Measurements from ENCODE around the gene SHISA6.
"Not testable (repeated sequence)": the region's sequence is repeated elsewhere in the genome, so short reads cannot be mapped to it uniquely, and the experiment has no call there.

Gene SHISA6

DNA sequence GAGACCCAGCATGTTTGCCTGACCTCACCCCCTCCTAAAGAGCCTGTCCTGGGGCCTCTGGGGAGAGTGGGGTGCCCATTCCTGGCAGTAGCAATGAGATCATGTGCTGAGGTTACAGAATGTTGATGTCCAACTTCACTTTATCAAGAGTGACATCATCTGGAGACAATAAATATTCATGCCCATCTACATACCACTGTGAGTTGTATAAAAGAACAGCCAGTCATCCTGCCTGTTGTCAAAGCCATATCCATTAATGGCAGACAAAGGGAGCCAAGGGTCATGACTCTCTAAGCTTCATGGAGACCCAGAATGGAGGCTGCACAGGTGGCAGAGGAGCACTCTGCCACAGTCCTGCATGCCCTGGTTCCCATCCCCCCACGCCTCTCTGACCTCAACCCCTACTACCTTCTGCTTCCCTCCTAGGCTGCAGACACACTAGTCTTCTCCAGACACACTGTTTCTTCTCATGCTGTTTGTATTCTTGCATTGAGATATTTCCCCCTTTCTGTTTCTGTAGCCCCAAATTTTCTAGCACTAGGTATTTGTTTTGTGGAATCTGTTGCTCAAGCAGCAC lies 27.1 kb downstream of the SHISA6 start:
- no peak for DNase-seq (ENCODE audit: low read depth in 2 of 2)

DNA sequence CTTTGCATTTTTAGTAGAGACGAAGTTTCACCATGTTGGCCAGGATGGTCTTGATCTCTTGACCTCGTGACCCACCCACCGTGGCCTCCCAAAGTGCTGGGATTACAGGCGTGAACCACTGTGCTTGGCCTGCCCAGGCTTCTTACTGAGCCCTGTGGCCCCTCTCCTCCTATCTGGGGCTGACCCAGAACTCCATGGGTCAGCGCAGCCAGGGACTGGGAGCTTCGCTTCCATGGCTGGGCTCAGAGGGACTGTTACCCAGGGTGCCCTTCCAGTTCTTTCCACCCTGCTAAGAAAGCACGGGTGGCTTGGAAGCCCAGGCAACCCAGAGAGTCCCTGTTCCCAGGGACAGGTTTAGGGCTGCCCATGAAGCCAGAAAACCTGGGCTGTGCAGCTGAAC lies 28.2 kb downstream of the SHISA6 start:
- no peak for DNase-seq (ENCODE audit: low read depth in 2 of 2)

DNA sequence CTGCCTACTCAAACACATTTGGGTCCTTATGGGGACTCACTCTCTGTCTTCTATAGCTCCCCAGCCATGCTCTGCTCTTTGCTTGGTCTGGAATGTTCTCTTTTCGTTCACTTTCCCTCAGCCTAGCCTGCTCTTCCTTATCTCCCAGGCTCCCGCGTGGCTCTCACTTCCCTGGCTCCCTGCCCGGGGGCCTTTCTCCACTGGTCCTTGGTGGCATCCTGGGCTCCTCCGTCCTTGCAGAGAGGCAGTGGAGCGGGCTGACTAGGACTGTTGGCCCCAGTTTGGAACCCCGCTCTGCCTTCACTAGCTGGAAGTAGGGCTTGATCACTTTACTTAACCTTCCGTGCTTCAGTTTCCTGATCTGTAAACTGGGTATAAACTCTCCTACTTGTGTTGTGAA lies 31.2 kb downstream of the SHISA6 start:
- DNase-seq (ENCODE audit: low read depth in 2 of 2): no peak

- no peak for DNase-seq (ENCODE audit: low read depth in 2 of 2)
Measured at GRCh38 chr17:11273596-11273995, 32.6 kb downstream of the SHISA6 start.

DNA sequence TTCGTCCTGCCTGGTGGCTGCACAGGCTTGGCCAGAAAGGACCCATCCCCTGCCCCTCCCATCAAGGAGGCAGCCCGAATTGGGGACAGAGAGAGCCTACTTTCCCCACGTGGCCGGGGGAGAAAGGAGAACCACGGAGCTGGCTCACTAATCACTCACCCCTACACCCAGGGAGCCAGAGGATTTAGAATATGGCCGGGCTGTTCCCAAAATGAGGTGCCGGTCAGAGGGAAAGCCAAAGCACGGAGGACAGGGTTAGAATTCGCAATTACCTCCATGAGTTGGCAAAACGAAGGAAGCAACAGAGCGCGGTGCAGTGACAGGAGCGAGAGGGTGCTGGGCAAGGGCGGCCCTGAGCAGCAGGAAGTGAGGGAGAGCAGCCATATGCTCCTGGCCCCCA lies 33.1 kb downstream of the SHISA6 start:
- DNase-seq (ENCODE audit: low read depth in 2 of 2): no peak

DNA sequence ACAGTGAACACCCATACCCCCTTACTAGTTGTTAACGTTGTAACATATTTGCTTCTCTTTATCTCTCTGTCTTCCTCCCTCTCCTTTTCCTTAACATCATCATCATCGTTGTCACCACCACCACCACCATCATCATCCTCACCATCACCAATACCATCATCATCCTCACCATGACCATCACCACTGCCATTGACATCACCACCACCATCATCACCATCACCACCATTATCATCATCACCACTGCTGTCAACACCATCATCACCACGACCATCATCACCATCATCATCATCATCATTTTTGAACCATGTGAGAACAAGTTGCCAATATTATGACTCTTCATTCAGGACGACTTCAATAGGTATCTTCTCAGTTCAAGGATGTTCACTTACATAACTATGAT lies 35.5 kb downstream of the SHISA6 start:
- DNase-seq (ENCODE audit: low read depth in 2 of 2): no peak

- DNase-seq (ENCODE audit: low read depth in 2 of 2): no peak
Measured at GRCh38 chr17:11278186-11278991, 37.4 kb downstream of the SHISA6 start.

- no peak for DNase-seq (ENCODE audit: low read depth in 2 of 2)
Measured at GRCh38 chr17:11278992-11279270, 37.9 kb downstream of the SHISA6 start.

DNA sequence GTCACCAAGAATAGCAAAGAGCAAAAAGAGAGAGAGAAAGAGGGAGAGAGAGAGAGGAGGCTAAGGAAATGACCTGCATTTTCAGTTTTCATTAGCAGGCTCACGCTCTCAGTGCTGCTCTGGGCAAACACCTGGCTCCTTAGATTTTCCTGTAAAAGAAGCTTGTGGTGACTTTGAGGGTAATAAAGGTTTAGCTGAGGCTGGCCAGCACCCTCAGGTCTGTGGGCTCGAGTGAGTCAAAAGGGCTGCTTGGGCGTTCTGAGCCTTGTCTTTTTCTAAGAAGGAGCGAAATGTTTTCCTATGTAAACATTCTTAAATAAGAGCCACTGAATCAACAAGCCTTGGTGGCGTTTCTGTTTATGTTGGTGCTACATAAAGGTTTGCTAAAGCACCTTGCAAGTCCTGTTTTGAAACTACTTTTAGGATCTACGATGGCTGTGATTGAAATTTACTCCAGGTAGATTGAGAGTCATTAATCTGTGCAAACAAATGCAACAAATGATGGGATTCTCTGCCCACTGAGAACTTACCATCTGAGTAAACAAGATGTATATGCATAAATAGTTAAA lies 38.8 kb downstream of the SHISA6 start:
- no peak for DNase-seq (ENCODE audit: low read depth in 2 of 2)

DNA sequence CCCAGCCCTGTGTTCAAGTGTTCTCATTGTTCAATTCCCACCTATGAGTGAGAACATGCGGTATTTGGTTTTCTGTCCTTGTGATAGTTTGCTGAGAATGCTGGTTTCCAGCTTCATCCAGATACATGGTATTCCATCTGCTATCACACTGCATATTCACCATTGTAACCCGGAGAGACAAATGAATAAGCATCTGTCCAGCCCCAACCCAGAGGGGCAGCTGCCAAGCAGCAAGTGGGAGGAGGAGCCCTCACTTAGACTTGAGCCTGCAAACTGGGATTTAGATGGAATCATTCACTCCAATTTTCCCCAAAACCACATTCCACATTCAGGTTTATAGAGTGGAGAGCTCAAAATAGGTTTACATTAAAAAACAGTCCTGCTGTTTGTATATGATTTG lies 41.6 kb downstream of the SHISA6 start:
- no peak for DNase-seq (ENCODE audit: low read depth in 2 of 2)

GRCh38 chr17:11284811-11285210 lies 43.8 kb downstream of the SHISA6 start:
- no peak for DNase-seq (ENCODE audit: low read depth in 2 of 2)

GRCh38 chr17:11285946-11286345 lies 44.9 kb downstream of the SHISA6 start:
- no peak for DNase-seq (ENCODE audit: low read depth in 2 of 2)

- DNase-seq (ENCODE audit: low read depth in 2 of 2): no peak
Measured at GRCh38 chr17:11287791-11288190, 46.8 kb downstream of the SHISA6 start.

DNA sequence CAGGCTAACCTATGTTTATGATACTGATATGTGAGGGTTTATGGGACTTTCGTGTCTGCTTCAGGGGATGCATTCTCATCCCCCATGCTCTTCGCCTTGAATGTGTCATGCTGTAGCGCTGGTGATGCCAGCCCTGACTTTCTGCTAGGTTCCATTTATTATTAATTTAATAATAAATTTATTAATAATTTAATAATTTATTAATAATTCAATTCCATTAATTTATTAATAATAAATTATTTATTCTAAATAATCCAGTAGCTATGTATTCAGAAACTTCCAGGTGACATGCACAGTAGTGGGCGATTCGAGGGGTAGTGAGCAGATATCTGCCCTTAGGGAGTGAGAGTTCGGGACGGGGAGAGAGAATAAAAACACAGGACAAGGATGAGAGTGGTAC lies 49.8 kb downstream of the SHISA6 start:
- DNase-seq (ENCODE audit: low read depth in 2 of 2): no peak

- DNase-seq (ENCODE audit: low read depth in 2 of 2): no peak
Measured at GRCh38 chr17:11292491-11292890, 51.5 kb downstream of the SHISA6 start.

DNA sequence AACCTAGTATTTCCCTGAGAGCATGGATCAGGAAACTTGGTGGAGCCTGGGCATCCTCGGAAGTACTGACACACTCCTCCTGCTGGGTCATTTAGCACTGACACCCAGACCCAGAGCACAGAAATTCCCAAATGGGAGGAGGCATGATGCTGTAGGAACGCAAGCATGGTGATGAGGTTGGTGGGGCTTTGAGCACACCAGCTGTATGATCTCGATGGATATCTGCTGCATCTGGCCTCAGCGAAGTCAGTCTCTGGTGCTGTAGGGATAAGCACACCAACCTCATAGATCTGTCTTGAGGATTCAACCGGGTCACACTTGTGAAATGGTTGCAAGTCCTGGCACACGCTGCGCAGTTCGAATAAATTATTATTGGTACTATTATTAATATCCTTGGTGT lies 52.5 kb downstream of the SHISA6 start:
- DNase-seq (ENCODE audit: low read depth in 2 of 2): no peak

GRCh38 chr17:11294826-11295225 lies 53.8 kb downstream of the SHISA6 start:
- no peak for DNase-seq (ENCODE audit: low read depth in 2 of 2)

- no peak for DNase-seq (ENCODE audit: low read depth in 2 of 2)
Measured at GRCh38 chr17:11296994-11297393, 56.0 kb downstream of the SHISA6 start.

DNA sequence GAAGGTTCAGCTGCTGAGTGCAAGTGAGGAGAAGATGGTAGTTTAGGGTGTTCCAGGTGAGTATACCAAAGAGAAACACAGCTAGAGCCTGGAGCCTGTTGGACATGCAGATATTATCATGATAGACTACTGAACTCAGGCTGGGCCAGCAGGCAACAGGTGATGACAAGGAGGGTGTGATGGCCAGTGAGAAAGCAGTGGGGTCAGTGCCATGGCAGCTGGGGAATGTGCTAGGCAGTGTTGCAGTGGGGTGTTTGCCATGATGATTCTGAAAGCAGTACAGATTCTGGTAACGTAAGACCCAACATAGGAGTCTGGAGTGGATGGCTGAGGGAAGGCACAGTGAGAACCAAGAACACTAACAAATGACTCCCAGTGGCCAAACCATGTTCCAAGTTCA lies 57.4 kb downstream of the SHISA6 start:
- no peak for DNase-seq (ENCODE audit: low read depth in 2 of 2)

- DNase-seq (ENCODE audit: low read depth in 2 of 2): no peak
Measured at GRCh38 chr17:11300201-11300600, 59.2 kb downstream of the SHISA6 start.

GRCh38 chr17:11300738-11301137 lies 59.7 kb downstream of the SHISA6 start:
- no peak for DNase-seq (ENCODE audit: low read depth in 2 of 2)

GRCh38 chr17:11301874-11302273 lies 60.9 kb downstream of the SHISA6 start:
- not testable (repeated sequence) for DNase-seq (ENCODE audit: low read depth in 2 of 2)

DNA sequence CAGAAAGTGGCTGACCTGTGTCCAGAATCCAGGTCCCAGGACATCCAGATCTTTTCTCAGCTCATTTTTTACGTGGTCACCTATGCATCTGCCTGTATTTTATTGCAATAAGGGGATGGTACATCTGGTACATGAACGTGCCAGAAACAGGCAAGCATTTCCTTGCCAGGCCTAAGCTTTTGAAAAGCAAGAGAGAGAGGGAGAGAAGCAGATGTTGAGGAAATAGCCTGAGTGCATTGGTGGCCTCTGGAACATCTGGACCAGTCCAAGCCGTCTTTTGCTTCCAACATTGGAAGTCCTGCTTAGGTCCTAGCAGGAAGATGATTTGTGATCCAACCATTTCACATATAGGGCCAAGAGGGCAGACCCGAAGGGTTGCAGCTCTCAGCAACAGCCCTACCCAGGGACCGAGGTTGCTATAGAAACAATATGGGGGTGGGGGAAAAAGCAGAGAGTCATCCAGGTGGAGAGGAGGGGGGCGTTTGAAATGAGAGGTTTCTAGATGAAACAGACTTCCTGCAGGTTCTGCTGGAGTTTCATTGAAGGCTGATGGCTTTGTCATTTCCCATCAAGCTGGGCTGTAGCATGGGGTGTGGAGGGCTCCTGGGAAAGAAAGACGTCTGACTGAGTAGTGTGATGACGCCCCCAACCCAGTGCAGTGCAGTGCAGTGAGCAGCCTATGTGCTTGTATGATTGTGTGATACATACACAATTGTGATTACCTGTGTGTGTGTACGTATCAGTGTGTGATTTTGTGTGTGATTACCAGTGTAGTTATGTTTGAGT lies 61.6 kb downstream of the SHISA6 start:
- DNase-seq (ENCODE audit: low read depth in 2 of 2): no peak
